GM23338 (cell line): ENCODE results near the gene SPDYA. TPM values are rescaled to one million over a fixed set of nuclear protein-coding genes. Genes with fewer than 3 reads are reported as not detected.

Experiments
- ATAC-seq: fragments of 200-7000 bp; cut with Tn5 transposase; 3 replicates; pipeline ENCODE4 v1.9.1; 2020
- DNase-seq: peaks from one replicate; pipeline ENCODE4 v3.0.0-alpha.2; 2015; ENCODE audit warnings: low spot score
- H2AFZ ChIP-seq: fragments of 200-600 bp; sonication (generic); 2 replicates; pipeline ENCODE4 v1.8.0; 2016; ENCODE audit warnings: antibody characterized with exemption, mild to moderate bottlenecking, moderate library complexity
- H3F3A ChIP-seq: fragments of 200-600 bp; sonication (generic); replicated peaks from 2 replicates; pipeline ENCODE4 v1.8.0; 2017; ENCODE audit warnings: antibody characterized with exemption, mixed run types, low read depth
- H3K27ac ChIP-seq: fragments of 200-600 bp; sonication (generic); 2 replicates; pipeline ENCODE4 v1.6.1; 2016; ENCODE audit warnings: low read depth
- H3K27me3 ChIP-seq: fragments of 200-600 bp; sonication (generic); 2 replicates; pipeline ENCODE4 v1.8.0; 2016; ENCODE audit warnings: mild to moderate bottlenecking, mixed run types, moderate library complexity; ENCODE audit not compliant: insufficient read depth
- H3K36me3 ChIP-seq: fragments of 200-600 bp; sonication (generic); 2 replicates; pipeline ENCODE4 v1.8.0; 2016; ENCODE audit warnings: mild to moderate bottlenecking; ENCODE audit not compliant: insufficient read depth
- H3K4me1 ChIP-seq: fragments of 200-600 bp; sonication (generic); 2 replicates; pipeline ENCODE4 v1.8.0; 2016; ENCODE audit warnings: mild to moderate bottlenecking, moderate library complexity; ENCODE audit not compliant: insufficient read depth
- H3K4me2 ChIP-seq: fragments of 200-600 bp; sonication (generic); 2 replicates; pipeline ENCODE4 v1.7.1; 2017; ENCODE audit warnings: mixed run types
- H3K4me3 ChIP-seq: fragments of 200-600 bp; sonication (generic); 2 replicates; pipeline ENCODE4 v1.6.1; 2016; ENCODE audit warnings: mixed run types
- H3K79me2 ChIP-seq: fragments of 200-600 bp; sonication (generic); replicated peaks from 2 replicates; pipeline ENCODE4 v1.8.0; 2017; ENCODE audit warnings: mild to moderate bottlenecking; ENCODE audit not compliant: insufficient read depth
- H3K9me2 ChIP-seq: fragments of 200-600 bp; sonication (generic); 2 replicates; pipeline ENCODE4 v1.8.0; 2017; ENCODE audit not compliant: insufficient read depth
- H4K20me1 ChIP-seq: fragments of 200-600 bp; sonication (generic); replicated peaks from 2 replicates; pipeline ENCODE4 v1.8.0; 2017; ENCODE audit warnings: mild to moderate bottlenecking; ENCODE audit not compliant: insufficient read depth
- H3K27ac Mint-ChIP-seq: 2 replicates; pipeline ENCODE4 v1.8.0; 2020; ENCODE audit warnings: inconsistent platforms, mild to moderate bottlenecking, moderate library complexity, mixed read lengths
- H3K27me3 Mint-ChIP-seq: 3 replicates; pipeline ENCODE4 v1.8.0; 2022; ENCODE audit warnings: low read depth, mild to moderate bottlenecking, moderate library complexity, mixed read lengths, inconsistent platforms; ENCODE audit not compliant: insufficient read depth, poor library complexity
- H3K36me3 Mint-ChIP-seq: 3 replicates; pipeline ENCODE4 v1.8.0; 2021; ENCODE audit warnings: low read depth, mild to moderate bottlenecking, inconsistent platforms, moderate library complexity, mixed read lengths
- H3K4me1 Mint-ChIP-seq: 3 replicates; pipeline ENCODE4 v1.8.0; 2020; ENCODE audit warnings: mild to moderate bottlenecking, inconsistent platforms, mixed read lengths
- H3K4me3 Mint-ChIP-seq: 3 replicates; pipeline ENCODE4 v1.8.0; 2021; ENCODE audit warnings: moderate library complexity, mild to moderate bottlenecking, inconsistent platforms, mixed read lengths
- H3K9me3 Mint-ChIP-seq: 3 replicates; pipeline ENCODE4 v1.8.0; 2020; ENCODE audit warnings: moderate library complexity, mild to moderate bottlenecking, inconsistent platforms, mixed read lengths
- EZH2phosphoT487 ChIP-seq: fragments of 200-600 bp; sonication (generic); IDR thresholded peaks from one replicate; pipeline ENCODE4 v1.8.1; 2018; ENCODE audit warnings: antibody characterized with exemption; ENCODE audit not compliant: unreplicated experiment
- ZNF331 ChIP-seq: fragments of 250-450 bp; sonication (Bioruptor Pico); IDR thresholded peaks from 2 replicates; pipeline ENCODE4 v1.5.0; 2020; ENCODE audit warnings: low read depth, mild to moderate bottlenecking, moderate library complexity
- polyA plus RNA-seq: library from polyadenylated mRNA; unstranded; fragments of >200 nt; fragmentation: Nextera tagmentation; extraction: Ambion mirVana; gene quantifications from 2 replicates; pipeline ENCODE4 v1.2.1, GENCODE V29; 2016
- total RNA-seq: library from RNA; depleted of rRNA; stranded (reverse); fragments of >200 nt; shearing (Covaris generic); gene quantifications from 2 replicates; pipeline ENCODE4 v1.2.3, GENCODE V29; 2014
- TF ChIP-seq, protein P1 (sequence below): fragments of 250-450 bp; sonication (Bioruptor Pico); IDR thresholded peaks from 2 replicates; pipeline ENCODE4 v1.5.0; 2020; ENCODE audit warnings: mild to moderate bottlenecking, moderate library complexity
- TF ChIP-seq, protein P2 (sequence below): IDR thresholded peaks from one replicate; pipeline ENCODE4 v1.6.1; 2018; ENCODE audit warnings: antibody characterized with exemption; ENCODE audit not compliant: unreplicated experiment
- TF ChIP-seq, protein P3 (sequence below), 2 experiments: fragments of 200-600 bp in 1 of 2; sonication (generic) in 1 of 2; conservative IDR thresholded peaks; 2 replicates each; pipeline versions ENCODE4 v1.5.1 to v1.6.1; 2016 to 2017; ENCODE audit warnings: antibody characterized with exemption in 2 of 2, low read depth in 2 of 2, mild to moderate bottlenecking in 2 of 2, moderate library complexity in 1 of 2

SPDYA gene
- total and polyA plus RNA-seq, 2 experiments from 2014 or later = 0.42 to 4.0 TPM

DNA sequence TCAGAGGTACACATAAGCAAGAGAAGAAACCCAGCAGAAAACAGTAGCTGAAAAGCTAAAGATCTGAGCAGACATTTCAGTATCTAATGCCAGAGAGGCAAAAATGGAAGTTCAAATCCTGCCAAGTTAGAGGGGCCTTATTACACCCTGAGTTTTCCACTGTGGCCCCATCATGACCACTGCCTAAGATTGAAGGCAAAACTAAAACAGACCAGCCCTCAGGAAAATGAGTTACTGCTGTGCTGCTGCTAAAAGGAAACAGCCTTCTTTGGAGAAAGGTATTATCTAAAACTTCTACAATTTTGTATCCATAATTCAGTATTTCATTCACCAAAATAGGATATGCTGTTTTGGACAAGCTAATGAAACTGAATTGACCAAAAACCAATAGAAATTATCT, 42.2 kb upstream of the SPDYA start (continued):
- TF ChIP-seq, protein P1, sequence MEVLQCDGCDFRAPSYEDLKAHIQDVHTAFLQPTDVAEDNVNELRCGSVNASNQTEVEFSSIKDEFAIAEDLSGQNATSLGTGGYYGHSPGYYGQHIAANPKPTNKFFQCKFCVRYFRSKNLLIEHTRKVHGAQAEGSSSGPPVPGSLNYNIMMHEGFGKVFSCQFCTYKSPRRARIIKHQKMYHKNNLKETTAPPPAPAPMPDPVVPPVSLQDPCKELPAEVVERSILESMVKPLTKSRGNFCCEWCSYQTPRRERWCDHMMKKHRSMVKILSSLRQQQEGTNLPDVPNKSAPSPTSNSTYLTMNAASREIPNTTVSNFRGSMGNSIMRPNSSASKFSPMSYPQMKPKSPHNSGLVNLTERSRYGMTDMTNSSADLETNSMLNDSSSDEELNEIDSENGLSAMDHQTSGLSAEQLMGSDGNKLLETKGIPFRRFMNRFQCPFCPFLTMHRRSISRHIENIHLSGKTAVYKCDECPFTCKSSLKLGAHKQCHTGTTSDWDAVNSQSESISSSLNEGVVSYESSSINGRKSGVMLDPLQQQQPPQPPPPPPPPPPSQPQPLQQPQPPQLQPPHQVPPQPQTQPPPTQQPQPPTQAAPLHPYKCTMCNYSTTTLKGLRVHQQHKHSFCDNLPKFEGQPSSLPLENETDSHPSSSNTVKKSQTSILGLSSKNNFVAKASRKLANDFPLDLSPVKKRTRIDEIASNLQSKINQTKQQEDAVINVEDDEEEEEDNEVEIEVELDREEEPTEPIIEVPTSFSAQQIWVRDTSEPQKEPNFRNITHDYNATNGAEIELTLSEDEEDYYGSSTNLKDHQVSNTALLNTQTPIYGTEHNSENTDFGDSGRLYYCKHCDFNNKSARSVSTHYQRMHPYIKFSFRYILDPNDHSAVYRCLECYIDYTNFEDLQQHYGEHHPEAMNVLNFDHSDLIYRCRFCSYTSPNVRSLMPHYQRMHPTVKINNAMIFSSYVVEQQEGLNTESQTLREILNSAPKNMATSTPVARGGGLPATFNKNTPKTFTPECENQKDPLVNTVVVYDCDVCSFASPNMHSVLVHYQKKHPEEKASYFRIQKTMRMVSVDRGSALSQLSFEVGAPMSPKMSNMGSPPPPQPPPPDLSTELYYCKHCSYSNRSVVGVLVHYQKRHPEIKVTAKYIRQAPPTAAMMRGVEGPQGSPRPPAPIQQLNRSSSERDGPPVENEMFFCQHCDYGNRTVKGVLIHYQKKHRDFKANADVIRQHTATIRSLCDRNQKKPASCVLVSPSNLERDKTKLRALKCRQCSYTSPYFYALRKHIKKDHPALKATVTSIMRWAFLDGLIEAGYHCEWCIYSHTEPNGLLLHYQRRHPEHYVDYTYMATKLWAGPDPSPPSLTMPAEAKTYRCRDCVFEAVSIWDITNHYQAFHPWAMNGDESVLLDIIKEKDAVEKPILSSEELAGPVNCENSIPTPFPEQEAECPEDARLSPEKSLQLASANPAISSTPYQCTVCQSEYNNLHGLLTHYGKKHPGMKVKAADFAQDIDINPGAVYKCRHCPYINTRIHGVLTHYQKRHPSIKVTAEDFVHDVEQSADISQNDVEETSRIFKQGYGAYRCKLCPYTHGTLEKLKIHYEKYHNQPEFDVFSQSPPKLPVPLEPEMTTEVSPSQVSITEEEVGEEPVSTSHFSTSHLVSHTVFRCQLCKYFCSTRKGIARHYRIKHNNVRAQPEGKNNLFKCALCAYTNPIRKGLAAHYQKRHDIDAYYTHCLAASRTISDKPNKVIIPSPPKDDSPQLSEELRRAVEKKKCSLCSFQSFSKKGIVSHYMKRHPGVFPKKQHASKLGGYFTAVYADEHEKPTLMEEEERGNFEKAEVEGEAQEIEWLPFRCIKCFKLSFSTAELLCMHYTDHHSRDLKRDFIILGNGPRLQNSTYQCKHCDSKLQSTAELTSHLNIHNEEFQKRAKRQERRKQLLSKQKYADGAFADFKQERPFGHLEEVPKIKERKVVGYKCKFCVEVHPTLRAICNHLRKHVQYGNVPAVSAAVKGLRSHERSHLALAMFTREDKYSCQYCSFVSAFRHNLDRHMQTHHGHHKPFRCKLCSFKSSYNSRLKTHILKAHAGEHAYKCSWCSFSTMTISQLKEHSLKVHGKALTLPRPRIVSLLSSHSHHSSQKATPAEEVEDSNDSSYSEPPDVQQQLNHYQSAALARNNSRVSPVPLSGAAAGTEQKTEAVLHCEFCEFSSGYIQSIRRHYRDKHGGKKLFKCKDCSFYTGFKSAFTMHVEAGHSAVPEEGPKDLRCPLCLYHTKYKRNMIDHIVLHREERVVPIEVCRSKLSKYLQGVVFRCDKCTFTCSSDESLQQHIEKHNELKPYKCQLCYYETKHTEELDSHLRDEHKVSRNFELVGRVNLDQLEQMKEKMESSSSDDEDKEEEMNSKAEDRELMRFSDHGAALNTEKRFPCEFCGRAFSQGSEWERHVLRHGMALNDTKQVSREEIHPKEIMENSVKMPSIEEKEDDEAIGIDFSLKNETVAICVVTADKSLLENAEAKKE = no peak

DNA sequence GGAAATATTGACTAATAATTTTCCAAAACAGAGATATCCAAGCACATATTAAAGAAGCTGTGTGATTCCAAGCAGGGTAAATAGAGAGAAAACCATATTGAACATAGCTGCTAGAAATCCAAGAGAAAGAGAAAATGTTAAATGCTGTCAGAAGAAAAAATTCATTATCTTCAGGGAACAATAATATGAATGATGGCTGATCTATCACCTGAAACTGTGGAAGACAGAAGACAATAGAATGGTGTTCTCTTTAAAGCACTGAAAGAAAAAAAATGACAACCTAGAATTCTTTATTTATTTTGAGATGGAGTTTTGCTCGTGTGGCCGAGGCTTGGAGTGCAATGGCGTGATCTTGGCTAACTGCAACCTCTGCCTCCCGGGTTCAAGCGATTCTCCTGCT, 41.7 kb upstream of the SPDYA start:
- H3K4me2 ChIP-seq = no peak overlapping the region
- peaks cover 1% of the 10 kb centered on the region for H3K27me3 Mint-ChIP-seq
- DNase-seq = no peak
- no peaks in the 10 kb centered on the region for H3K4me1 ChIP-seq
- H3K36me3 ChIP-seq = no peaks in the 10 kb centered on the region
- no peaks in the 10 kb centered on the region for H3F3A ChIP-seq
- peaks cover 18% of the 10 kb centered on the region; the same call in 2 of the 3 replicates for H3K4me1 Mint-ChIP-seq
- no peaks in the 10 kb centered on the region for H3K27me3 ChIP-seq
- no peak overlapping the region for H2AFZ ChIP-seq
- no peak overlapping the region for H3K4me3 Mint-ChIP-seq
- no peak overlapping the region for H3K4me3 ChIP-seq
- H4K20me1 ChIP-seq = peaks cover 48% of the 10 kb centered on the region; the same call in 1 of the 2 replicates
- H3K9me3 Mint-ChIP-seq = no peaks in the 10 kb centered on the region
- 0 out of 3 replicates have a peak, but pooled peaks cover 3% of the 10 kb centered on the region for H3K36me3 Mint-ChIP-seq
- H3K9me2 ChIP-seq = no peaks in the 10 kb centered on the region
- H3K27ac Mint-ChIP-seq = no peak overlapping the region
- peaks cover 100% of the 10 kb centered on the region for H3K79me2 ChIP-seq
- no peak for ATAC-seq
- H3K27ac ChIP-seq = no peak overlapping the region
- TF ChIP-seq EZH2phosphoT487 (no peak), ZNF331 (CRISPR knock-in tag) (no peak)
- TF ChIP-seq, protein P2, sequence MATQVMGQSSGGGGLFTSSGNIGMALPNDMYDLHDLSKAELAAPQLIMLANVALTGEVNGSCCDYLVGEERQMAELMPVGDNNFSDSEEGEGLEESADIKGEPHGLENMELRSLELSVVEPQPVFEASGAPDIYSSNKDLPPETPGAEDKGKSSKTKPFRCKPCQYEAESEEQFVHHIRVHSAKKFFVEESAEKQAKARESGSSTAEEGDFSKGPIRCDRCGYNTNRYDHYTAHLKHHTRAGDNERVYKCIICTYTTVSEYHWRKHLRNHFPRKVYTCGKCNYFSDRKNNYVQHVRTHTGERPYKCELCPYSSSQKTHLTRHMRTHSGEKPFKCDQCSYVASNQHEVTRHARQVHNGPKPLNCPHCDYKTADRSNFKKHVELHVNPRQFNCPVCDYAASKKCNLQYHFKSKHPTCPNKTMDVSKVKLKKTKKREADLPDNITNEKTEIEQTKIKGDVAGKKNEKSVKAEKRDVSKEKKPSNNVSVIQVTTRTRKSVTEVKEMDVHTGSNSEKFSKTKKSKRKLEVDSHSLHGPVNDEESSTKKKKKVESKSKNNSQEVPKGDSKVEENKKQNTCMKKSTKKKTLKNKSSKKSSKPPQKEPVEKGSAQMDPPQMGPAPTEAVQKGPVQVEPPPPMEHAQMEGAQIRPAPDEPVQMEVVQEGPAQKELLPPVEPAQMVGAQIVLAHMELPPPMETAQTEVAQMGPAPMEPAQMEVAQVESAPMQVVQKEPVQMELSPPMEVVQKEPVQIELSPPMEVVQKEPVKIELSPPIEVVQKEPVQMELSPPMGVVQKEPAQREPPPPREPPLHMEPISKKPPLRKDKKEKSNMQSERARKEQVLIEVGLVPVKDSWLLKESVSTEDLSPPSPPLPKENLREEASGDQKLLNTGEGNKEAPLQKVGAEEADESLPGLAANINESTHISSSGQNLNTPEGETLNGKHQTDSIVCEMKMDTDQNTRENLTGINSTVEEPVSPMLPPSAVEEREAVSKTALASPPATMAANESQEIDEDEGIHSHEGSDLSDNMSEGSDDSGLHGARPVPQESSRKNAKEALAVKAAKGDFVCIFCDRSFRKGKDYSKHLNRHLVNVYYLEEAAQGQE = no peak
- TF ChIP-seq, protein P3, sequence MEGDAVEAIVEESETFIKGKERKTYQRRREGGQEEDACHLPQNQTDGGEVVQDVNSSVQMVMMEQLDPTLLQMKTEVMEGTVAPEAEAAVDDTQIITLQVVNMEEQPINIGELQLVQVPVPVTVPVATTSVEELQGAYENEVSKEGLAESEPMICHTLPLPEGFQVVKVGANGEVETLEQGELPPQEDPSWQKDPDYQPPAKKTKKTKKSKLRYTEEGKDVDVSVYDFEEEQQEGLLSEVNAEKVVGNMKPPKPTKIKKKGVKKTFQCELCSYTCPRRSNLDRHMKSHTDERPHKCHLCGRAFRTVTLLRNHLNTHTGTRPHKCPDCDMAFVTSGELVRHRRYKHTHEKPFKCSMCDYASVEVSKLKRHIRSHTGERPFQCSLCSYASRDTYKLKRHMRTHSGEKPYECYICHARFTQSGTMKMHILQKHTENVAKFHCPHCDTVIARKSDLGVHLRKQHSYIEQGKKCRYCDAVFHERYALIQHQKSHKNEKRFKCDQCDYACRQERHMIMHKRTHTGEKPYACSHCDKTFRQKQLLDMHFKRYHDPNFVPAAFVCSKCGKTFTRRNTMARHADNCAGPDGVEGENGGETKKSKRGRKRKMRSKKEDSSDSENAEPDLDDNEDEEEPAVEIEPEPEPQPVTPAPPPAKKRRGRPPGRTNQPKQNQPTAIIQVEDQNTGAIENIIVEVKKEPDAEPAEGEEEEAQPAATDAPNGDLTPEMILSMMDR (conservative IDR thresholded peaks at IDR 0.05; ENCODE audit: low read depth in 2 of 2) = no peak
